ENCODE measurements around the gene TMEM132E.

Gene TMEM132E

DNA sequence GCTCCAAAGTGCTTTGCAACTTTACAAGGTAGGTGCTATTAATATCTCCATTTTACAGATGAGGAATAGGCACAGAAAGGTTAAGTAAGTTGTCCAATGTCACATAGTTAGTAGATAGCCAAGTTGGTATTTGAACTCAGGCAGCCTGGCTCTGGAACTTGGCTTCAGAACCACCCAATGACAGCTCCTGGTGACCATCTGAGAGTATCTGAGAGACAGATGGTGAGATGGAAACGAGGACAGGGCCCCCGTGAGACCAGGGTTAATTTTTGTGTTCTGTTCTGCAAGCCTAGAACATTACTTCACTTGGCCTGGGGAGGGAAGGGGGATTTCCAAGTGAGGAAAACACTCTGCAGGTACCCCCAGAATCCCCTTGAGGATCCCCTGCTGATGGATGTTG lies 9.8 kb upstream of the TMEM132E start:
- DNase-seq (ENCODE audit: low read depth in 2 of 2) = no peak

DNA sequence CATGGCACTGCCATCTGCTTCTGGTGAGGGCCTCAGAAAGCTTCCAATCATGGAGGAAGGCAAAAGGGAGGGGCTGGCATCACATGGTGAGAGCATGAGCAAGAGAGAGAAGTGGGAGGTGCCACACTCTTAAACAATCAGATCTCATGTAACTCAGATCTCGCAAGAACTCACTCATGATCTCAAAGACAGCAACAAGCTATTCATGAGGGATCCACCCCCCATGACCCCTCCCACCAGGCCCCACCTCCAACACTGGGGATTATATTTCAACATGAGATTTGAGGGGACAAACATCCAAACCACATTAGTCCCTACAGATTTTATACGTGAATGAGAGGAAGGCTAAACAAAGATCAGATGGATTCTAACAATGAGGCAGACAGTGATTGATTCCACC lies 8.9 kb upstream of the TMEM132E start:
- DNase-seq (ENCODE audit: low read depth in 2 of 2) = no peak

DNA sequence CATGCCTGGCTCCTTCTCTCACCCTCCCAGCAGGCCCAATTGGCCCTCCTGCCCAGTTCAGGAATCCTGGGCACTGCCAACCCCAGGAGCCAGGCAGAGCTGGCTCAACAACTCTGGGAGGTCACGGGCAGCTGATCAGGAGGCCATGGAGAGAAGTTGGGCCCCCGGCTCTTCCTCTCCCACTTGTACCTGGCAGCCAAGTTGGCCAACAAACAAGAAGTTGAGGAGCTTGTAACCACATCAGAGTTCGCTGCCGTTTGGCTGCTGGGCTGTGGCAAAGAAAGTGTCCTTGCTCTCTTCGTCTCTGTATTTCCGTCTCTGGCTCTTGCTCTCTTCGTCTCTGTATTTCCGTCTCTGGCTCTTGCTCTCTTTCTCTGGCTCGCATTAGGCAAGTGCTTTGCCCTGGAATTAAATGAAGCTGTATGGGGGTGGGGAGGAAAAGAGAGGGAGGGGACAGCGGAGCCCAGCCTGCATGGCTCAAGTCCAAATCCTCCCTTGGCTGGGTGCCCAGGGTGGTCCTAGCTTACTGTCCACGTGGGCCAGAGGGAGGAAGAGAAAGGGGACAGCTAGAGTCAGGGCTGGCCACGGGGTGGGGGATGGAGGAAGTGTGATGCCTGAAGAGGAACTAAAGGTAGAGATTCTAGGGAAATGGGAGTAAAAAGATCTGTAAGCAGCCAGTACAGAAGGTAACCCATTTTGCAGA lies 7.8 kb upstream of the TMEM132E start:
- no peak for DNase-seq (ENCODE audit: low read depth in 2 of 2)

DNA sequence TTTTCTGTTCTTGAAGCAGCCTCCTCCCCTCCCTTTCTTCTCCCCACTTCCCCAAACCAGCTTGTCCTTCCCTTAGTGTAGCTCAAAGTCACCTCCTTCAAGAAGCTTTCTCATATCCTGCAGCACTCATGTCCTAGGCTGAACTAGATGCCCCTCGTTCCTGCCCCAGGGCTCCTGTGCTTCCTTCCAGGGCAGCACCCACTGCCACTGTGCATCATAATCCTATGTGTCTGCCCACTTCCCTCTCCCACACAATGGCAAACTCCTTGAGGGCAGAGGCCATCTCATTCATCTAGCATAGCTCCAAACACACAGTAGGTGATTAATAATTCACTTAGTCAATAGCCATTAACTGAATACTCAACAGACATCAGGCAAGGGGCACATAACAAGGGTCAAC lies 6.9 kb upstream of the TMEM132E start:
- DNase-seq (ENCODE audit: low read depth in 2 of 2) = no peak

DNA sequence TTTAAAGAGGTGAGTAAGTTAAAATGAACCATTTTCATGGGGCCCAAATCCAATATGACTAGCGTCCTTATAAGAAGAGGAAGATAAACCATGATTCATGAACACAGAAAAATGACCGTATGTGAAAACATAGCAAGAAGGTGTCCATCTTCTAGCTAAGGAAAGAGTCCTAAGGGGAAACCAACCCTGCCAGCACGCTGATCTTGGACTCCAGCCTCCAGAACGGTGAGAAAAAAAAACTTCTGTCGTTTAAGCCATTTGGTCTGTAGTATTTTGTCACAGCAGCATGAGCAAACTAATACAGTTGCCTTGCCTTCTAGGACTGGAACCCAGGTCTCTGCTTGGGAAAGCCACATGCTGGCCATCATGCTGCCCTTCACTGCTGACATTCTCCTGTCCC lies 4.2 kb upstream of the TMEM132E start:
- DNase-seq (ENCODE audit: low read depth in 2 of 2) = no peak

DNA sequence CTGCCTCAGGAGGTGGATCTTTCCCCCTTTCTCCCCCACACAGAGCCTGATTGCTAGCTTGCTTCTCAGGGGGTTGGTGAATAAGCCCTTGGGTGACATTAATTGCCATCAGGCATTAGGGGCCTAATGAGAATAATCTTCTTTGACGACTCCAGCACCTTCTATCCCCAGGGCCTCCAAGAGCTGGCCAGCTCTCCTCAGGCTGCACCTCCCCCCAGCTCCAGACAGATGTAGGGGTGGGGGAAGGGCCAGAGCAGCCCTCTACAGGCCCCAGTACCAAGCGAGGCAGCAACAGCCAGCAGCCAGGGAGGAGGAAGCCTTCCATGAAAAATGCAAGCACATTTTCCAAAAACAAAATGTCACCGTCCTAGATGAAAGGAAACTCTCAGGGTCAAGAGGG lies 1.4 kb upstream of the TMEM132E start:
- DNase-seq (ENCODE audit: low read depth in 2 of 2) = no peak

DNA sequence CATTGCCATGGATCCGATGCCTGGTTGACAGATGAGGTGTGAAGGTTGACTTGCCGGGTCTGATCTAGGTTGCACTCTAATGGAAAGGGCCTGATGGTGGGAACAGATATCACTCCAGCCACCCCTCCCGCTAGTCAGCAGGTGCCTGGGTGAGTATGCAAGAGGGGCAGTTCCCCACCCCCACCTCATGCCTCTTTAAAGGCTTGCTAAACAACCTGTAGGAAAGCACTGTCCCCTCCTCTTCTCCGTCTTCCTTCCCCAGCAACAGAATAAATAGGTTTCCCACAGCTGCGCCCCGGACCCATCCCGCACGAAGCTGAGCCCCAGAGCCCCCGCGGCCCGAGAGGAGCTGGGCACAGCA lies 746 bp upstream of the TMEM132E start:
- no peak for DNase-seq (ENCODE audit: low read depth in 2 of 2)

DNA sequence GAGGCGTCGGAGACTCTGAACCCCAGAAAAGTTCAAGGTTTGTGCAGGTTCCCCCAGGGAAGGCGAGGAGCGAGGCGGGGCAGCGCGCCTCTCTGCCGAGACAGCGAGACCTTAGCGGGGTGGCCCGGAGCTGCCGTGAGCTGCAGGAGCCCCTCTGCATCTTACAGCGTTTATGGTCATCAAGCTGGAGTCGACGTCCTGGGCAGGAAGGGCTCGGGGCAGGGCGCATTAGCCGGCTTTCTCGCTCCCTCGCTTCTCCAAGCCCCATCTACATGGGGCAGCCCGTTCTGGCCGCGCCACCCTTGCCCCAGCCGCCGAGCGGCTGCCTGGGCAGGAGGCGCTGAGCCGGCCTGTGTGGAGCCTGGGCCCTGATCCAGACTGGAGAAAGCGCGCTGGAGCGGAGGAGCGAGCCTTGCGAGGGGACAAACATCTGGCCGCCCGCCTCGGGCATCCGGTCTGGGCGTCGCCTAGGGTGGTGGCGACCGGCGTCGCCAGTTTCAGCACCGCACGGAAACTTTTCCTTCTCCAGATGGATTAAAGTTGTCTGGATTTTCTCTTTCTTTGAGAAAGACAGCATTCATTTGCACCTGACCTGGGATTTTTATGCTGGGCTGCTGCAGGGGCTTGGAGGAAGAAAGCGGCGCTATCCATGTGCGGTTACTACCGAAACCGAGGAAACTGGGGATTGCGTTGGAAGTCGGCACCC lies 750 bp downstream of the TMEM132E start:
- no peak for DNase-seq (ENCODE audit: low read depth in 2 of 2)

DNA sequence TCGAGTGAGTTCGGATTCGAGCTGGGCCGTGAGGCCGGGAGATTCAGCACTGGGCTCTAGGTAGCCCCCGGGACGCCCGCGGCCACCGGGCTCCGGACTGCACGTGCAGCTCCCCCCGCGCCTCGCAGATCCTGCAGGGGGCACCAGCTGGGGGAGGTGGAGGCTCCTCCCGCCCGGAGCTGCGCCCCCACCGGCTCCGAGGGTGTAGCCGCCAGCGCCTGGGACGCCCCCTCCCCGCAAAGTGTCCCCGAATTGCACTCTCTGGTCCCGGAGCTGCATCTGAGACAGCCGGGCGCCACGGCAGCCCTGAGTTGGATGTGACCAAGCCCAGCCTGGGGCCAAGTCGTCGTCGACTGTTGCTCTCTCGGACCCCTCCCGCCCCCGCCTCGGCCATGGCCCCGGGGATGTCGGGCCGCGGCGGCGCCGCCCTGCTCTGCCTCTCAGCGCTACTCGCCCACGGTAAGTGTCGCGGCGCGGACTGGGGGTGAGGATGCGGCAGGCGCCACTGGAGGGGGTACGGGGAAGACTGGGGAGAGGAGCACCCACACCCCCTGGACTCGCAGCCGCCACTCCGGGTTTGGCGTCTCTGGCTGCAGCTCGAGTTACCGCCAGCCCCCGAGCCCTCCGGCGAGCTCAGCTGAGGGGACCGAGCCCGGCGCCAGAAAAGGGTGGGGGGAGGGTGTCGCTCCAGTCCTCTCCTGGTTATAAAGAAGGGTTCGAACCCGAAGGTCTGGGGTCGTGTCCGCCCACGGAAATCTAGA lies 1.5 kb downstream of the TMEM132E start:
- DNase-seq (ENCODE audit: low read depth in 2 of 2) = no peak

DNA sequence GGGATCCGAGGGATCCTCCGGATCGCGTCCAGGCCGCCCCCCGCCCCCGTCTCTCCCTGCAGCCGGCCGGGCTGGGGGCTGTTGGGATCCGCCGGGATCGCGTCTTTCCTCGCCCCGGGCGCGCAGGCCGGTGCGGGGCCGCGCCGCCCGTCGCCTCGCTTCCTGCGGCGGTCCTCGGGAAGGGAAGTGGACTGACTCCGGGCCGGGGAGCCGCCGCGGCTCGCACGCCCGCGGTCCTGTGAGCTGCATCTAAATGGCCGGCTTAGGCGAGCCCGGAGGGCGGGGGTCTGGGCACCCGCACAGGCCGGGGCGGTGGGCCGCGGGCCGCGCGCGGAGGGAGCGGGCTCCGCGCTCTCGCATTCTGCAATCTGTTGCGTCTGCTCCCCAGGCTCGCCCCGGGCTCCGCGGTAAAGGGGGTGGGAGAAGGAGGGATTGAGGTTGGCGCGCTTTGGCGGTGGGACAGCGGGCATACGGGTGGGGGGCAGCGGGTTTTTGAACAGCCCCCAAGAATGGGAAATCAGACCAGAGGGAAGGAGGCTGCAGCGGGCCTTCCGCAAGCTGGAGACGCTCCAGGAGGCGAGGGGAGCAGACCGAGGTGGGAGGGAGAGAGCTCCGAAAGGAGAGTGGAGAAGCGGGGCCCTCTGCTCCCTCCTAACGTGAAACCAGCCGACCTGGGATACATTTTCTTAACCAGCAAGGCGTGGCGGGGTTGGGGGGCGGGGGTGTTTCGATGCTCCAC lies 2.2 kb downstream of the TMEM132E start:
- no peak for DNase-seq (ENCODE audit: low read depth in 2 of 2)

DNA sequence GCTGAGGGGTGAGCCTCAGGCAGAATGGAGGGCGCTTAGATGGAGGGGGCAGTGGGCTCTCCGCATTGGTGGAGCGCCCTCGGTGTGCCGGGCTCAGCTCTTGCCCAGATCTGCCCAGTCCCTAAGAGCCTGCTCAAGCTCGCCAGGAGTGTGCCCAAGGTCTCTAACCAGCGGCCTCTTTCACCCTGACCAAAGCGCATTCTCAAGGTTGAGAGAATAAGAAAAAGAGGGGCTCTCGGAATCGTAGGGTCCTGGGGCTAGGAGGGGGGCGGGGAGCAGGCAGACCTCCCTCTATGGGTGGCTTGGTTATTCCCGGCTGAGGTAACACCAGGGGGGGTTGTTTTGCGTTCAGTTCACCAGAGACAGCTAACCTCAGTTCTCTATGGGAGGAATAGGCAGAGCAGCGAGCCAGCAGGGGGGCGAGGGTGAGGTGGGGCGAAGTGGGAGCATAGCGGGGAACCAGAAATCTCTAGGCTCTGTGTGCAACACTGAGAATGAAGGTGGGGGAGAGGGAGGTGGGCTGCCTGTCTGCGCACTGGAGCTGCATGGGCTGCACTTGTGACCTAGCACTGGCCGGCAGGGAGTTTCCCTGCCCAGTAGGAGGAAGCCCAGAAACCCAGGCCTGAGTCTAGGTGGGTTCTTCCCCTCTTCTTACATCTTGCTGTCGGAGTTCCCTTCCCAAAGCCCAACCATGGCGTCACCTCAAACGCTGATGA lies 3.0 kb downstream of the TMEM132E start:
- DNase-seq (ENCODE audit: low read depth in 2 of 2) = no peak

DNA sequence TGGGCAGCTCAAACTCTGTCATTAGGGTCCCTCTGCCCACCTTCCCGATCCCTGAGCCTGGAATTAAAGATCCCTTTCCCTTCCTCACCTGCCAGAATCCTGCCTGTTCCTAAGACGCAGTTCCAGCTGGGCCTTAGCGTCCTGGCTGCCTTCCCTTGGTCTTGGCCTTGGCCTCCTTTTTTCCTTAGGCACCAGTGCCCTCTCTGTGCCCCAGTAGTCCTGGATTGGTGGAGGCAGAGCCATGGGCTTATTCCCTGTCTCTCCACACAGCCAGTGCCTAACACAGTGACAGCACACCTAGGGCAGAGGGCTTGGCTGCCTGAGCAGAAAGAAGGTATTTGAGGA lies 3.5 kb downstream of the TMEM132E start:
- DNase-seq (ENCODE audit: low read depth in 2 of 2) = no peak

DNA sequence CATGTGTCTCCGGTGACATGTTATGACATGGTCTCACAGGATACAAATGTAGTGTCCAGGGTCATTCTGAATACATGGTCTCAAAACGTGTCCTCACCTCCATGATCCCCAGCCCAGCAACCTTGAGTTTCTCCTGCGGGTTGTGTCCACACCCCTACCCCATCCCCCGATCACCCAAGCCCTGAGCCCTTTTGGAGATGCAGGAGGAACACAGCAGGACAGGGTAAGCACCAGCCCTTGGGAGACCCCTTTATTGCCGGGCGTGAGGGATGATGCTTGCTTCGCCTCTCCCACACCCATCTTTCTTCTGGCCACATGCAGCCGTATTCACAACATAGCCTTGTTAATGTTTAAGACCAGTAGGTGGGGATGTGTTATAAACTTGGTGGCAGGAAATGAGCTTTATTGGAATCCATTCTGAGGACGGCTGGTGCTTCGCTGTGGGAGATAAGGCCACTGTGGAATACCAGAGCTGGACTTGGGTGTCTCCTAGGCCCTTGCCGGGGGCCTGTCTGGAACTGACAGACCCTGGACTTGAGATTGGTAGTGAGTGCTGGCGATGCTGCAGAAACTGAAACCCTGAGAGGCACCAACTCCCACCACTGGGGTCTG lies 5.5 kb downstream of the TMEM132E start:
- DNase-seq (ENCODE audit: low read depth in 2 of 2) = no peak

DNA sequence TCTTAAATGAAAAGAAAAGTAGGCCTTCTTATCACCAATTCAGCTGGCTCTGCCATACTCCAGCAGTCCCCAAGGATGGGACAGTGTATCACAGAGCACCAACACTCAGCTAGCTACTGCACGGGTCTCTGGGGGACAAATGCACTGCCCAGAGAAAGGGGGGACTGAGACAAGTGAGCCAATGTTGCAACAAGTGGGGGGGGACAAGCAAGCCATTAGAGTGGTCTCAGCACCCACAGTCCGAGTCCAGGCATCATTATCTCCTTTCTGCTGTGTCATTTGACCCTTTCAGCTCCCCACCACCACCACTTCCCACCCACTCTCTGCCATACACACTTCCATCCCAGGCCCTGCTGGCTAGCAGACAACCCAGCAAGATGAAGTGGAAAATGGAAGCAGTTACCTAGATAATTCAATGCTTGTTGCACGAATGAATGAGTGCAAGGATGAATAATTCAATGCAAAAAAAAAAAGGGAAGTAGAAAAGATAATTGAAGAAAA lies 7.0 kb downstream of the TMEM132E start:
- DNase-seq (ENCODE audit: low read depth in 2 of 2) = no peak

DNA sequence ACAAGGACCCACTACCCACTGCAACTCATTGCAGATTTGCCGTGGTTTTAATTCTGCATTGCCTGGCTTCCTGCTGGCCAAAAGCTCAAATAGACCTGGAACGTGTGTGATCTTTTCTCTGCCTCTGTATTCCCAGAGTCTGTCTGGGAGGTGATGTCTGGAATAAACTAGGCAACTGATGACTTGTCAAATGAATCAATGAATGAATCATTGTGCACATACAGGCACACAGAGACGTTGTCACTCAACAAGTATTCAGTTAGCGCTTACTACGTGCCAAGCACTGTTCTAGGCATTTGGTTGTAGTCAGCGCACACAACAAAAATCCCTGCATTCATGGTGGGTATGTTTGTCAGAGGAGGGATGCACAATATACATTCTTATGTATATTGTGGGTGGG lies 8.9 kb downstream of the TMEM132E start:
- no peak for DNase-seq (ENCODE audit: low read depth in 2 of 2)

DNA sequence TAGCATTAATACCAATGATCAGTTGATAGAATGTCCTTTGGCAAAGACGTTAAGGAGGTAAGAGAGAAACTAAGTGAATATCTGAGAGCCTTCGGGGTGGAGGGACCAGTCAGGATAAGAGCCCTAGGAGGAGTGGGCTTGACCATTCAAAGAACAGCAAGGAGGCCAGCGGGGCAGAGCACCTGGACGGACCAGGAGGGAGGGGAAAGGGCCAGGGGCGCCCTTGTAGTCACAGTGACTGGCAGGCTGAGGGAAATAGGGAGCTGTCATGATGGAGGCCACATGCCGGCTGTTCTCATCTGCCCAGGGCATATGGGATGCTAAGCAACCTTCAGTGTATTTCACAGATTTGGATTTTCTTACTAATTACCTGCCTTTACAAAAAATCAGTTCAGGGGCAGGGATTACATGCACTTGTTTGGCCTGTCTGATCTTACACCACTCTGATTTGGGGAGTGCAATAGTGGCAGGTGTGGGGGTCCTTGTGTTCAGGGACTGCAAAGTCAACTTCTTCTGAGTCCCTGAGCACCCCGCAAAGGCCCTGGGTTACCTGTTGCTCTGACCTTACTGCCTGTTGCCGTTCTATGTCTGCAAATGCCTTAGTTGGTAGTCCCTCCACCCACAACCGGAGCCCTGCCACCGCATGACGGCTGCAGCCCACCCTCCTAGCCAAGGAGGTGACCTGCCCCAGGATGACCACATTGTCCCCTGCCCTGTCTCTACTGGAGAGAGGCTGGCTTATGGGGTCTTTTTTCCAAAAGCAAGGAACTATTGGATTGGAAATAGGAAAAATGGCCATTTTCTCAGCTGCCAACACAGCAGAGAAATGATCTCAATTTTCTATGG lies 10.0 kb downstream of the TMEM132E start:
- DNase-seq (ENCODE audit: low read depth in 2 of 2) = no peak

DNA sequence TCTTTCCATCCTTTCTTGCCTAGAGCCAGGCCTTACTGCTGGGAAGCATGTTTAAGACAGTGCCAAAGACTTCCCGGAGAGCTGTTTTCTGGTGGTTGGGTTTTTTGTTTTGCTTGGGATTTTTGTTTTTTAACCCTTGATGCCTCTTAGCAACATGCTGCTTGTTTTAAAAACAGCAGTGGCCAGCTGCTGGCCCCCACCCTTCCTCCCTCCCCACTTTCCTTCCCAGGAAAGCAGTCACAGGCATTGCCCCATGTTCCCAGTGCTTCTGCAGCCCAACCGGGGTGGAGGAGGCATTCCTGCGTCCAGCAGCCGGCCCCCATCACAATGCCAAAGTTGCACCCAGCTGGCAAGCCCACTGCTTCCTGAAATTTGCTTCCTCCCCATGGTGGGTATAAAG lies 12.6 kb downstream of the TMEM132E start:
- no peak for DNase-seq (ENCODE audit: low read depth in 2 of 2)

DNA sequence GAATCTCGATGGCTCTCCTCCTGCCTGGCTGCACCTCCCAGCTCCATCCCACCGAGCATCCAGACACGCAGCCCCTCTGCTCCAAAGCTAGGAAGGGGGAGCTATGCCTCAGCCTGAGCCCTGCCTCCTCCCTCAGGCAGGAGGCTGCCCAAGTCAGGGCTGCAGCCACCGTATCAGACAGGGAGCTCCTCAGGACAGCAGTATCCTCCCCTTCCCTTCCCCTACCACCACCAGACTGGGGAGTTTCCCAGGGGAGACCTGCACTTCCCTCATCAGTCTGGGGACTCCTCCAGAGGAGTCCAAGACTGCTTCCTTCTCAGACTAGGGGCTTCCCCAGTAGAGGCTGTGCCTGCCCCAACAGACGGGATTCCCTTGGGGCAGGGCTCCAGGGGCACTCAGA lies 17.5 kb downstream of the TMEM132E start:
- no peak for DNase-seq (ENCODE audit: low read depth in 2 of 2)

DNA sequence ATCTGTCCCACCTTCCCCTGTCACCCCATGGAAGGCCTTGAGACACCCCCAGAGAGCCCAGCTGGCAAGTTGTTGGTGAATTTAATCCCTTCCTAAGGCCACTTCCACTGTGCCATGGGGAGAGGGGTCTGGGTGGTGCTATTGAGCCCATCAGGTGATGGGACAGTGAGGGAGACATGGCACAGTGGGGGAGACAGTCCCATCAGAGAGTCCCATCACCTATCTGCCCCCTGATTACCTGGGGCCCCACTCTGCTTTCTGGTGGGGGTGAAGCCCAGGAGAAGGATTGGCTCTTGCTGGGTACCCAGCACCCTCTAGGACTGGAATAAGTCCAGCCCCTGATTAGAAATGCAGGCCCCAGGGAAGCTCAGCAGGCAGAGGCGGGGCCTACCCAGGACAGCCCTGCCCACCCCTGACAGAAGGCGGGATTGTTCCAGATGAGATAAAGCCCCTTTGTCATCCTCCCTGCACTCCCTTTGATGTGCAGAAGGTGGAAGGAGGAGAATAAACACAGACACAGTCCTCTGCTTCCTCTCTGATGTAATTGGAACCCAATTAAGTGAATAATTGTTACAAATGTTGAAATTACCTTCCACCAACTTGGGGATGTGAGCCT lies 18.9 kb downstream of the TMEM132E start:
- DNase-seq (ENCODE audit: low read depth in 2 of 2) = no peak

DNA sequence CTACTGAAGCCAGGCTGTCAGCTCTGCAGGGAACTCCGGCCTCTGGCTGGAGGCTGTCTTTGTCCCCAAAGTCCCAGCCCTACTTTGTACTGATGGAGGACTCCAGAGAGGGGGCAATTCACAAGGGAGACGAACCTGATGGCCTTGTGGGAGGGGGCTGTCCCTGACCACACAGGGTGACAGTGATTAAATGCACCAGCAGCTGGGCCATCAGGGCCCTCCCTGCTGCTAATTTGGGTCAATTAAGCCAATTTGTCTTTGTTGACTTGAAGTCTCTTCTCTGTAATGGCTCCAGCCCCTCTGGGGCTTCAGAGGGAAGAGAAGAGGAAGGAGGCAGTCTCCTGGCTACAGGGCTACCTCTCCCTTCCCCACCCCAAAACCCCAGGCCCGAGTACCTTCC lies 22.0 kb downstream of the TMEM132E start:
- DNase-seq (ENCODE audit: low read depth in 2 of 2) = no peak
